ENCODE results near the gene WDR45B. TPM values are rescaled to one million over a fixed set of nuclear protein-coding genes. Genes with fewer than 3 reads are reported as not detected.
A peak's percentile ranks its signal among the peaks of the same experiment; 100 is the strongest.

Gene WDR45B
- total and polyA plus RNA-seq, 2 donors, result 60.3 to 73.7 TPM

GRCh38 chr17:82644148-82644547 is 4.1 kb downstream of the WDR45B start:
- no peaks in the 10 kb centered on the region for H3K36me3 ChIP-seq (ENCODE audit: insufficient read depth)
- no peak overlapping the region for H3K4me3 ChIP-seq (ENCODE audit: low read depth, low read length)
- 81% methylated on average over 5 of the region's 5 CpGs for WGBS
- no peak for DNase-seq (ENCODE audit: extremely low spot score)
- H3K27ac ChIP-seq (ENCODE audit: low read depth), result no peak overlapping the region
- no peaks in the 10 kb centered on the region for H3K4me1 ChIP-seq (ENCODE audit: insufficient read depth)

- no peak for DNase-seq (ENCODE audit: extremely low spot score)
- no peak overlapping the region for H3K27ac ChIP-seq (ENCODE audit: low read depth)
- no peaks in the 10 kb centered on the region for H3K4me1 ChIP-seq (ENCODE audit: insufficient read depth)
- H3K4me3 ChIP-seq (ENCODE audit: low read depth, low read length), result no peak overlapping the region
- 91% methylated on average over 14 of the region's 14 CpGs for WGBS
- no peaks in the 10 kb centered on the region for H3K36me3 ChIP-seq (ENCODE audit: insufficient read depth)
Measured at GRCh38 chr17:82642022-82642421, 6.2 kb downstream of the WDR45B start.

GRCh38 chr17:82640036-82640435 is 8.2 kb downstream of the WDR45B start:
- no peaks in the 10 kb centered on the region for H3K4me1 ChIP-seq (ENCODE audit: insufficient read depth)
- DNase-seq (ENCODE audit: extremely low spot score), result no peak
- H3K4me3 ChIP-seq (ENCODE audit: low read depth, low read length), result no peak overlapping the region
- no peak overlapping the region for H3K27ac ChIP-seq (ENCODE audit: low read depth)
- 89% methylated on average over 5 of the region's 5 CpGs for WGBS
- H3K36me3 ChIP-seq (ENCODE audit: insufficient read depth), result no peaks in the 10 kb centered on the region

- H3K36me3 ChIP-seq (ENCODE audit: insufficient read depth), result no peaks in the 10 kb centered on the region
- no peak overlapping the region for H3K4me3 ChIP-seq (ENCODE audit: low read depth, low read length)
- no peaks in the 10 kb centered on the region for H3K4me1 ChIP-seq (ENCODE audit: insufficient read depth)
- no peak for DNase-seq (ENCODE audit: extremely low spot score)
- WGBS, result 89% methylated on average over 14 of the region's 14 CpGs
- no peak overlapping the region for H3K27ac ChIP-seq (ENCODE audit: low read depth)
Measured at GRCh38 chr17:82639628-82640027, 8.6 kb downstream of the WDR45B start.

DNA sequence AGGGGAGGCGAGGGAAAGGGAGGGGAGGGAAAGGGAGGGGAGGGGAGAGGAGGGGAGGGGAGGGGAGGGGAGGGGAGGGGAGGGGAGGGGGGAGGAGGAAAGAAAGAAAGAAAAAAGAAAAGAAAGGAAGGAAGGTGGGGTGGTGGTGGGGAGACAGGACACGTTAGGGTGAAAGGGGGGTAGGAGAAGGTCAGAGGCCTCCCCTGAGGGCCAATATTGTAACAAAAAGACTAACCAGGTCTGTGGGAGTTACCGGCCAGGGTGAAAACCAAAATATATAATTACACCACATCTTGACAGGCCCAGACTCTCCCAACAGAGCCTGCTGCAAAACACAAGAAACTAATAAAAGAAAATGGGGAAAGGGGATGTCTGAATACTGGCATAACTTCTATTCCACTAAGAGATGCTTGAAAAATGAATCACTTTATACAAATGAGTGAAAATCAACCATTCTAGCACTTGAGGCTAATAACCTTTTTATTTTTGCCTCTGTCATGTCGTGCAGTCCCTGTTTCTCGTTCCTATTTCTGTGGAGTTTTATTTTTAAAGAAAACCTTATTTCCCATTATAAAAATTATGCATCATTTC is 10.0 kb downstream of the WDR45B start:
- DNase-seq (ENCODE audit: extremely low spot score), result no peak
- no peaks in the 10 kb centered on the region for H3K36me3 ChIP-seq (ENCODE audit: insufficient read depth)
- H3K4me3 ChIP-seq (ENCODE audit: low read depth, low read length), result no peak overlapping the region
- WGBS, result 72% methylated on average over 4 of the region's 5 CpGs
- no peak overlapping the region for H3K27ac ChIP-seq (ENCODE audit: low read depth)
- H3K4me1 ChIP-seq (ENCODE audit: insufficient read depth), result no peaks in the 10 kb centered on the region

- Histone ChIP-seq H3K4me3 (ENCODE audit: low read depth, low read length) (no peak overlapping the region), H3K4me1 (ENCODE audit: insufficient read depth) (no peaks in the 10 kb centered on the region), H3K27ac (ENCODE audit: low read depth) (no peak overlapping the region), H3K36me3 (ENCODE audit: insufficient read depth) (no peaks in the 10 kb centered on the region)
- DNase-seq (ENCODE audit: extremely low spot score), result peak; percentile 53
- WGBS, result 81% methylated on average over 16 of the region's 16 CpGs
Measured at GRCh38 chr17:82636626-82637598, 11.3 kb downstream of the WDR45B start.

- Histone ChIP-seq H3K36me3 (ENCODE audit: insufficient read depth) (no peaks in the 10 kb centered on the region), H3K4me1 (ENCODE audit: insufficient read depth) (no peaks in the 10 kb centered on the region), H3K4me3 (ENCODE audit: low read depth, low read length) (no peak overlapping the region), H3K27ac (ENCODE audit: low read depth) (no peak overlapping the region)
- no peak for DNase-seq (ENCODE audit: extremely low spot score)
Measured at GRCh38 chr17:82633343-82633742, 14.9 kb downstream of the WDR45B start.

DNA sequence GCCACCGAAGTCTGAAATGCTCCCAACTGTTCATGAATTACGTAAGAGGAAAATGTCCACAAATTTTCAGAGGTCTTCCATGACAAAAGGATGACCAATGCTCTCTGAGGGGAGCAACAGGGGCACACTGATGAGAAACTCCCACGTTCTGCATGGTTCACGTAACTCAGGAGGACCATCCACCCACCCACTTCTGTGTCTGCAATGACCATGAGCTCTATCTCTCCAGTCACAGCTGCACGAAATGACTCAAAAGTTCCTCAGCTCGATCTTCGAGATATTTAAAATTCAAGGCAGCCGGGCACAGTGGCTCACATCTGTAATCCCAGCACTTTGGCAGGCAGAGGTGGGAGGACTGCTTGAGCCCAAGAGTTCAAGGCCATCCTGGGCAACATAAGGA is 15.8 kb downstream of the WDR45B start:
- no peak for DNase-seq (ENCODE audit: extremely low spot score)
- no peak overlapping the region for H3K27ac ChIP-seq (ENCODE audit: low read depth)
- no peaks in the 10 kb centered on the region for H3K4me1 ChIP-seq (ENCODE audit: insufficient read depth)
- no peaks in the 10 kb centered on the region for H3K36me3 ChIP-seq (ENCODE audit: insufficient read depth)
- H3K4me3 ChIP-seq (ENCODE audit: low read depth, low read length), result no peak overlapping the region
- WGBS, result 93% methylated on average over 8 of the region's 8 CpGs

GRCh38 chr17:82631544-82631943 is 16.7 kb downstream of the WDR45B start:
- DNase-seq (ENCODE audit: extremely low spot score), result no peak
- H3K36me3 ChIP-seq (ENCODE audit: insufficient read depth), result no peaks in the 10 kb centered on the region
- H3K4me3 ChIP-seq (ENCODE audit: low read depth, low read length), result no peak overlapping the region
- no peak overlapping the region for H3K27ac ChIP-seq (ENCODE audit: low read depth)
- no peaks in the 10 kb centered on the region for H3K4me1 ChIP-seq (ENCODE audit: insufficient read depth)
- WGBS, result 63% methylated on average over 6 of the region's 6 CpGs

- 90% methylated on average over 12 of the region's 12 CpGs for WGBS
- Histone ChIP-seq H3K4me1 (ENCODE audit: insufficient read depth) (no peaks in the 10 kb centered on the region), H3K27ac (ENCODE audit: low read depth) (no peak overlapping the region), H3K36me3 (ENCODE audit: insufficient read depth) (peaks cover under 1% of the 10 kb centered on the region), H3K4me3 (ENCODE audit: low read depth, low read length) (no peak overlapping the region)
- DNase-seq (ENCODE audit: extremely low spot score), result no peak
Measured at GRCh38 chr17:82630212-82630611, 18.0 kb downstream of the WDR45B start.

GRCh38 chr17:82629748-82630147 is 18.5 kb downstream of the WDR45B start:
- no peak for DNase-seq (ENCODE audit: extremely low spot score)
- Histone ChIP-seq H3K4me3 (ENCODE audit: low read depth, low read length) (no peak overlapping the region), H3K27ac (ENCODE audit: low read depth) (no peak overlapping the region), H3K4me1 (ENCODE audit: insufficient read depth) (no peaks in the 10 kb centered on the region), H3K36me3 (ENCODE audit: insufficient read depth) (peaks cover 3% of the 10 kb centered on the region)
- 81% methylated on average over 8 of the region's 8 CpGs for whole genome bisulfite sequencing

DNA sequence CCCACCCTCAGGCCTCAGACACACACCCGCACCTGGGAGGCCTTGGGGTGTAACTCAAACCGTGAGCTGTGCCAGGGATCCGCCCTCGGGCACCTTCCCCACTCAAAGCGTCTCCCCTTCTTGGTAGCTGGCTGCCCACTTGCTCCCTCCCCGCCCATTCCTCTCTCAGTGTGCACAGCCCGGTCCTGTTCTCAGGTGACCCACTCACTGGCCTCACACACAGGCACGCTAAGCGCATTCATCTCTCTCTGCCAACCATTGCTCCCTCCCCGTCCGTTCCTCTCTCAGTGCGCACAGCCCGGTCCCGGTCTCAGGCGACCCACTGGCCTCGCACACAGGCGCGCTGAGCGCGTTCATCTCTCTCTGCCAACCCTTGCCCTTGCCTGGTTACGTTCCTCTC is 20.8 kb downstream of the WDR45B start:
- no peak overlapping the region for H3K27ac ChIP-seq (ENCODE audit: low read depth)
- WGBS, result 94% methylated on average over 21 of the region's 21 CpGs
- H3K4me3 ChIP-seq (ENCODE audit: low read depth, low read length), result no peak overlapping the region
- DNase-seq (ENCODE audit: extremely low spot score), result no peak
- no peaks in the 10 kb centered on the region for H3K4me1 ChIP-seq (ENCODE audit: insufficient read depth)
- H3K36me3 ChIP-seq (ENCODE audit: insufficient read depth), result peaks cover 3% of the 10 kb centered on the region

GRCh38 chr17:82623707-82624106 is 24.5 kb downstream of the WDR45B start:
- H3K4me3 ChIP-seq (ENCODE audit: low read depth, low read length), result no peak overlapping the region
- 80% methylated on average over 15 of the region's 15 CpGs for WGBS
- H3K27ac ChIP-seq (ENCODE audit: low read depth), result no peak overlapping the region
- H3K36me3 ChIP-seq (ENCODE audit: insufficient read depth), result peaks cover 7% of the 10 kb centered on the region
- no peak for DNase-seq (ENCODE audit: extremely low spot score)
- no peaks in the 10 kb centered on the region for H3K4me1 ChIP-seq (ENCODE audit: insufficient read depth)

DNA sequence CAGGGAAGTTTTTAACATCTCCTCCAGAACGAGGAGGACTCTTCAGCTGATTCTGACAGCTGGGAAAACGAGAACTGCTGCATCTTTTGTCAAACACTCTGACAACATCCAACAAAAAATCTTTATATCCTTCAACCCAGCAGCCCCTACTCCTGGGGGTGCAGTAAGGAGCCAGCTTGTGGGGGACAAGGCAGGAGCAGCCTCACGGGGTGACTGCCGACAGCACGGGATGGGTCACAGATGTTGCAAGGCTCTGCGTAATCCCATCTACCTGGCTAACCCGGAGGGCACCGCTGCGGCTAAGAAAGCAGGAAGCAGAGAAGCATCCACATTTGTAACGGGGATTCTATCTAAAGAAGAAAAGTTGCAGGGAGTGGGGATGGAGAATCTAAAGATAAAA is 28.6 kb downstream of the WDR45B start:
- no peak for DNase-seq (ENCODE audit: extremely low spot score)
- Histone ChIP-seq H3K4me3 (ENCODE audit: low read depth, low read length) (no peak overlapping the region), H3K4me1 (ENCODE audit: insufficient read depth) (no peaks in the 10 kb centered on the region), H3K27ac (ENCODE audit: low read depth) (no peak overlapping the region), H3K36me3 (ENCODE audit: insufficient read depth) (peaks cover 4% of the 10 kb centered on the region)
- 82% methylated on average over 10 of the region's 10 CpGs for WGBS

Measured in urinary bladder (tissue), 4 donors.